Right lobe of liver (tissue), 4 donors: ENCODE results near the gene SPSB3.

ENCODE experiments used
- CTCF ChIP-seq, 4 donors: fragments of 200-600 bp in 3 of 4; fragments of 450-650 bp in 1 of 4; IDR thresholded peaks; one replicate each; pipeline versions ENCODE4 v1.5.1 to v1.8.0; 2016 to 2022; ENCODE audit warnings: antibody characterized with exemption in 4 of 4, mild to moderate bottlenecking in 2 of 4
- POLR2A ChIP-seq: fragments of 450-650 bp; IDR thresholded peaks from one replicate; pipeline ENCODE4 v1.6.1; 2017; ENCODE audit warnings: antibody characterized with exemption, mild to moderate bottlenecking
- donor health status: DM: no; HTN: no; CAD: no.
- donor health status: DM: no; HTN: no; CAD: no.
- donor health status: DM: no; HTN: yes; CAD: no.

GRCh38 chr16:1778200-1779179, 3.9 kb downstream of the SPSB3 start:
- TF ChIP-seq CTCF (IDR thresholded peaks at IDR 0.05) (no peak), POLR2A (no peak)
